OCI-LY1 (cell line): ENCODE data around the gene AMN.

Experiments
- H2AFZ ChIP-seq: fragments of 200-600 bp; sonication (generic), shearing (Covaris generic); 2 replicates; pipeline ENCODE4 v1.6.0; 2014; ENCODE audit warnings: antibody characterized with exemption, mild to moderate bottlenecking, low read length
- H3F3A ChIP-seq: fragments of 200-600 bp; sonication (generic), shearing (Covaris generic); 2 replicates; pipeline ENCODE4 v1.6.0; 2014; ENCODE audit warnings: mild to moderate bottlenecking, antibody characterized with exemption, low read length, moderate library complexity; ENCODE audit not compliant: insufficient read depth
- H3K27ac ChIP-seq: fragments of 200-600 bp; sonication (generic); 2 replicates; pipeline ENCODE4 v1.5.1; 2014; ENCODE audit warnings: low read length, mixed run types, mild to moderate bottlenecking, low read depth; ENCODE audit not compliant: poor library complexity, severe bottlenecking
- H3K27me3 ChIP-seq: fragments of 200-600 bp; sonication (generic); 2 replicates; pipeline ENCODE4 v1.6.0; 2014; ENCODE audit warnings: antibody characterized with exemption, mild to moderate bottlenecking, low read length, moderate library complexity; ENCODE audit not compliant: insufficient read depth
- H3K36me3 ChIP-seq: fragments of 200-600 bp; sonication (generic); 2 replicates; pipeline ENCODE4 v1.6.1; 2014; ENCODE audit warnings: mild to moderate bottlenecking, antibody characterized with exemption, low read length, moderate library complexity, mixed read lengths; ENCODE audit not compliant: insufficient read depth
- H3K4me1 ChIP-seq: fragments of 200-600 bp; sonication (generic); 2 replicates; pipeline ENCODE4 v1.5.1; 2014; ENCODE audit warnings: mild to moderate bottlenecking, low read length, moderate library complexity; ENCODE audit not compliant: insufficient read depth, severe bottlenecking
- H3K4me2 ChIP-seq: fragments of 200-600 bp; sonication (generic), shearing (Covaris generic); 2 replicates; pipeline ENCODE4 v1.6.1; 2014; ENCODE audit warnings: low read length
- H3K4me3 ChIP-seq: fragments of 200-600 bp; sonication (generic); 2 replicates; pipeline ENCODE4 v1.5.1; 2014; ENCODE audit warnings: low read length, low read depth, mild to moderate bottlenecking, mixed read lengths; ENCODE audit not compliant: poor library complexity, severe bottlenecking
- H3K79me2 ChIP-seq: fragments of 200-600 bp; shearing (Covaris generic); 2 replicates; pipeline ENCODE4 v1.6.1; 2016; ENCODE audit warnings: mixed run types, low read length, mixed read lengths; ENCODE audit not compliant: insufficient read depth
- H3K9ac ChIP-seq: fragments of 200-600 bp; sonication (generic), shearing (Covaris generic); 2 replicates; pipeline ENCODE4 v1.6.1; 2014; ENCODE audit warnings: mild to moderate bottlenecking, low read length, mixed read lengths
- H3K9me2 ChIP-seq: fragments of 200-600 bp; sonication (generic), shearing (Covaris generic); 2 replicates; pipeline ENCODE4 v1.6.1; 2014; ENCODE audit warnings: low read depth, mild to moderate bottlenecking, low read length, mixed read lengths
- H3K9me3 ChIP-seq: fragments of 200-600 bp; shearing (Covaris generic); 2 replicates; pipeline ENCODE4 v1.6.1; 2014; ENCODE audit warnings: low read length, mixed read lengths
- H4K20me1 ChIP-seq: fragments of 200-600 bp; sonication (generic), shearing (Covaris generic); 2 replicates; pipeline ENCODE4 v1.6.0; 2016; ENCODE audit warnings: mild to moderate bottlenecking, low read length; ENCODE audit not compliant: insufficient read depth
- CTCF ChIP-seq: fragments of 200-600 bp; sonication (generic), shearing (Covaris generic); IDR thresholded peaks from 2 replicates; pipeline ENCODE4 v1.5.1; 2017; ENCODE audit warnings: mild to moderate bottlenecking, antibody characterized with exemption, low read length, moderate library complexity, mixed read lengths
- EZH2 ChIP-seq: fragments of 200-600 bp; sonication (generic), shearing (Covaris generic); IDR thresholded peaks from 2 replicates; pipeline ENCODE4 v1.8.0; 2017; ENCODE audit warnings: borderline replicate concordance, mixed run types, mild to moderate bottlenecking, antibody characterized with exemption, low read length, moderate library complexity, mixed read lengths

Gene AMN

GRCh38 chr14:102908766-102909455, 13.6 kb upstream of the AMN start:
- Histone ChIP-seq H3K27me3 (no peaks in the 10 kb centered on the region), H3K27ac (no peak overlapping the region)

GRCh38 chr14:102909462-102909861, 13.0 kb upstream of the AMN start:
- Histone ChIP-seq H3K4me2 (no peak overlapping the region), H3K79me2 (no peaks in the 10 kb centered on the region), H3F3A (no peaks in the 10 kb centered on the region), H3K9ac (no peak overlapping the region), H3K36me3 (peaks cover 22% of the 10 kb centered on the region), H3K27ac (no peak overlapping the region), H4K20me1 (no peaks in the 10 kb centered on the region), H3K4me1 (peaks cover 12% of the 10 kb centered on the region), H3K9me2 (no peaks in the 10 kb centered on the region), H3K9me3 (no peaks in the 10 kb centered on the region), H3K27me3 (no peaks in the 10 kb centered on the region), H2AFZ (no peak overlapping the region), H3K4me3 (no peak overlapping the region)
- TF ChIP-seq EZH2 (no peak), CTCF (no peak)

More at GRCh38 chr14:102908766-102909455, 13.6 kb upstream of the AMN start:
- H3K79me2 ChIP-seq: no peaks in the 10 kb centered on the region
- H3K4me1 ChIP-seq: peaks cover 7% of the 10 kb centered on the region
- no peak overlapping the region for H3K4me3 ChIP-seq
- H2AFZ ChIP-seq: no peak overlapping the region
- no peak overlapping the region for H3K4me2 ChIP-seq
- H3K9me2 ChIP-seq: no peaks in the 10 kb centered on the region
- no peaks in the 10 kb centered on the region for H3F3A ChIP-seq
- TF ChIP-seq CTCF (no peak), EZH2 (no peak)
- H4K20me1 ChIP-seq: no peaks in the 10 kb centered on the region
- peaks cover 22% of the 10 kb centered on the region for H3K36me3 ChIP-seq
- H3K9me3 ChIP-seq: no peaks in the 10 kb centered on the region
- H3K9ac ChIP-seq: no peak overlapping the region

- Histone ChIP-seq H3K36me3 (peaks cover 22% of the 10 kb centered on the region), H3K79me2 (no peaks in the 10 kb centered on the region), H3K27ac (no peak overlapping the region), H3K4me2 (no peak overlapping the region), H3F3A (no peaks in the 10 kb centered on the region), H2AFZ (no peak overlapping the region), H3K9ac (no peak overlapping the region), H3K27me3 (no peaks in the 10 kb centered on the region), H3K4me1 (peaks cover 17% of the 10 kb centered on the region), H4K20me1 (no peaks in the 10 kb centered on the region), H3K4me3 (no peak overlapping the region), H3K9me3 (no peaks in the 10 kb centered on the region), H3K9me2 (no peaks in the 10 kb centered on the region)
- TF ChIP-seq CTCF: no peak
- TF ChIP-seq EZH2: no peak
Measured at GRCh38 chr14:102909911-102910310, 12.6 kb upstream of the AMN start.
